Right atrium auricular region (tissue), 2 donors: ENCODE results near the gene STRIT1. TPM values are rescaled to one million over a fixed set of nuclear protein-coding genes. Genes with fewer than 3 reads are reported as not detected.

Source experiments
- DNase-seq: peaks from one replicate; pipeline ENCODE4 v3.0.0-alpha.2; 2019; ENCODE audit warnings: low spot score
- H3K27ac ChIP-seq, 2 donors: fragments of 200-600 bp; sonication (generic); 1 replicate in 1 of 2; 2 replicates in 1 of 2; pipeline ENCODE4 v1.5.1; 2016 to 2019
- H3K27me3 ChIP-seq, 2 donors: fragments of 200-600 bp; sonication (generic); one replicate each; pipeline versions ENCODE4 v1.5.1 to v1.6.0; 2017 to 2019
- H3K36me3 ChIP-seq: fragments of 200-600 bp; sonication (generic); one replicate; pipeline ENCODE4 v1.5.1; 2016
- H3K4me1 ChIP-seq, 2 donors: fragments of 200-600 bp; sonication (generic); one replicate each; pipeline versions ENCODE4 v1.5.1 to v1.6.0; 2017 to 2019
- H3K4me3 ChIP-seq, 2 donors: fragments of 200-600 bp; sonication (generic); 1 replicate in 1 of 2; 2 replicates in 1 of 2; pipeline ENCODE4 v1.5.1; 2017 to 2019; ENCODE audit warnings: mild to moderate bottlenecking in 1 of 2, moderate library complexity in 1 of 2
- H3K9me3 ChIP-seq, 2 donors: fragments of 200-600 bp; sonication (generic); one replicate each; pipeline ENCODE4 v1.5.1; 2019
- total RNA-seq, 2 donors: library from RNA; depleted of rRNA; stranded (reverse); fragments of >200 nt; gene quantifications; one replicate each; pipeline ENCODE4 v1.1.0, GENCODE V29; 2016
- TF ChIP-seq, protein P1 (sequence below), 2 donors: fragments of 200-600 bp; sonication (generic); IDR thresholded peaks; one replicate each; pipeline ENCODE4 v1.5.1; 2019; ENCODE audit warnings: antibody characterized with exemption in 2 of 2

STRIT1 gene
- total RNA-seq, 2 donors from 2014 or later, result not detected

DNA sequence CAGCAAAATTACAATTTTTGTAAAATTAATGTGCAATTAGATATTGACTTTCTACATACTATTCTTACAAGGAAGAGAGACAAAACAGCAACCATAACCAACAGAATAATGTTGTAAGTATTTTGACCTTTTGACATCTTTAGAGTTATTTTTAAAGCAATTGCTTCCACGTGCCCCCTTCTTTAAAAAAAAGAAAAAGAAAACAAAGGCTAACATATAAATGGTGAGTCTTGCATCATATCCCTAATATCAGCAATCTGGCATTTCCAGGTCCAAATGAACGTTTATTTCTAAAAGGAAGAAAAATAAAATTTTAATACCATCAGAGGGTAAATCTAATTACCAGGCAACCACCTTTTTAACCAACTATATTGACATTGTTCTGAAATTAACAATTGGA is 19.3 kb upstream of the STRIT1 start:
- DNase-seq, result no peak
- H3K36me3 ChIP-seq, result no peaks in the 10 kb centered on the region
- TF ChIP-seq, protein P1, sequence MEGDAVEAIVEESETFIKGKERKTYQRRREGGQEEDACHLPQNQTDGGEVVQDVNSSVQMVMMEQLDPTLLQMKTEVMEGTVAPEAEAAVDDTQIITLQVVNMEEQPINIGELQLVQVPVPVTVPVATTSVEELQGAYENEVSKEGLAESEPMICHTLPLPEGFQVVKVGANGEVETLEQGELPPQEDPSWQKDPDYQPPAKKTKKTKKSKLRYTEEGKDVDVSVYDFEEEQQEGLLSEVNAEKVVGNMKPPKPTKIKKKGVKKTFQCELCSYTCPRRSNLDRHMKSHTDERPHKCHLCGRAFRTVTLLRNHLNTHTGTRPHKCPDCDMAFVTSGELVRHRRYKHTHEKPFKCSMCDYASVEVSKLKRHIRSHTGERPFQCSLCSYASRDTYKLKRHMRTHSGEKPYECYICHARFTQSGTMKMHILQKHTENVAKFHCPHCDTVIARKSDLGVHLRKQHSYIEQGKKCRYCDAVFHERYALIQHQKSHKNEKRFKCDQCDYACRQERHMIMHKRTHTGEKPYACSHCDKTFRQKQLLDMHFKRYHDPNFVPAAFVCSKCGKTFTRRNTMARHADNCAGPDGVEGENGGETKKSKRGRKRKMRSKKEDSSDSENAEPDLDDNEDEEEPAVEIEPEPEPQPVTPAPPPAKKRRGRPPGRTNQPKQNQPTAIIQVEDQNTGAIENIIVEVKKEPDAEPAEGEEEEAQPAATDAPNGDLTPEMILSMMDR (IDR thresholded peaks at IDR 0.05), result no peak
- H3K4me1 ChIP-seq, result peaks cover 0 to 7% of the 10 kb centered on the region in 2 donors
- H3K9me3 ChIP-seq, result no peaks in the 10 kb centered on the region
- no peaks in the 10 kb centered on the region for H3K27me3 ChIP-seq
- H3K27ac ChIP-seq, result no peak overlapping the region
- no peak overlapping the region for H3K4me3 ChIP-seq

DNA sequence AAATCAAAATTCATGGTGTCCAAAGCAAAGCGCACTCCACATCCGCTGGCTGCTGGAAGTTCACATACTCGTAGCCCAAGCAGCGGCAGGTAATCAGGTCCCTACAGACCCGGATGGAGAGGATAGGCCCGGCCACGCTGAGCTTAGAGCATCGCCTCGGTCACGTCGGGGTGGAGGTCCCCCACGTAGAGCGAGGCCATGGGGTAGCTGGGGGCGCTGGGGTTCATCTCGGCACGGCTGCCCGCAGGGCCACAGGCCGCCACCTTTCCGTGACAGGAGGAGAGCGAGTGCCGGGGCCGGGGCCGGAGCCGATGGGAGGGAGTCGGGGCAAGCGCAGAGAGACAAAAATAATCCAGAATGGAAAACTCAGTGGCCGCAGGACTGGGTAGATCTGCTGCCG is 16.1 kb upstream of the STRIT1 start:
- DNase-seq, result no peak
- H3K36me3 ChIP-seq, result no peaks in the 10 kb centered on the region
- no peaks in the 10 kb centered on the region for H3K9me3 ChIP-seq
- TF ChIP-seq, protein P1 (IDR thresholded peaks at IDR 0.05), result no peak
- H3K27ac ChIP-seq, result no peak overlapping the region
- H3K4me1 ChIP-seq, result peaks cover 0 to 7% of the 10 kb centered on the region in 2 donors
- no peaks in the 10 kb centered on the region for H3K27me3 ChIP-seq
- H3K4me3 ChIP-seq, result no peak overlapping the region

DNA sequence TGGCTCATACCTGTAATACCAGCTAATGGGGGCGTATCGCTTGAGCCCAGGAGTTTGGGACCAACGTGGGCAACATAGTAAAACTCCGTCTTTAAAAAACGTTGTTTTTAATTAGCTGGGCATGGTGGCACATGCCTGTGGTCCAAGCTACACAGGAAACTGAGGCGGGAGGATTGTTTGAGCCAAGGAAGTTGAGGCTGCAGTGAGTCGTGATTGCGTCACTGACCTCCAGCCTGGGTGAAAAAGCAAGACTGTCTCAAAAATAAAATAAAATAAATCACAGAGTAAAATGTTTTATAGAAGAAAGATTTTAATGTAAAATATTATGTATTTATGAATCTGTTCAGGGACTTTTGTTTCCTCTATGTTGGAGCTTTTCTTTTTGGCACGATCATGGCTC is 15.3 kb upstream of the STRIT1 start:
- no peak for DNase-seq
- Histone ChIP-seq H3K36me3 (no peaks in the 10 kb centered on the region), H3K27ac (no peak overlapping the region), H3K9me3 (no peaks in the 10 kb centered on the region), H3K4me1 (peaks cover 0 to 7% of the 10 kb centered on the region in 2 donors), H3K4me3 (no peak overlapping the region), H3K27me3 (no peaks in the 10 kb centered on the region)
- TF ChIP-seq, protein P1 (IDR thresholded peaks at IDR 0.05), result no peak

DNA sequence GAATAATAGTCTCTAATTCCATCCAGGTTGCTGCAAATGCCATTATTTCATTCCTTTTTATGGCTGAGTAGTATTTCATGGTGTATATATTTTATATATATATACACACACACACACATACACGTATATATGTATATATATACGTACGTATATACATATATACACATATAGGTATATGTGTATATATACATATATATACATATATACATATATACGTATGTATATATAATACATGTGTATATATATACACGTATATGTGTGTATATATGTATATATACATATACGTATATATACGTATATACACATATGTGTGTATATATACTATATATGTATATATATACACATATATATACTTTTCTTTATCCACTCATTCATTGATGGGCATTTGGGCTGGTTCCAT is 13.7 kb upstream of the STRIT1 start:
- no peaks in the 10 kb centered on the region for H3K9me3 ChIP-seq
- TF ChIP-seq, protein P1 (IDR thresholded peaks at IDR 0.05), result no peak
- H3K4me3 ChIP-seq, result no peak overlapping the region
- H3K36me3 ChIP-seq, result no peaks in the 10 kb centered on the region
- no peaks in the 10 kb centered on the region for H3K4me1 ChIP-seq
- no peak for DNase-seq
- no peaks in the 10 kb centered on the region for H3K27me3 ChIP-seq
- no peak overlapping the region for H3K27ac ChIP-seq

DNA sequence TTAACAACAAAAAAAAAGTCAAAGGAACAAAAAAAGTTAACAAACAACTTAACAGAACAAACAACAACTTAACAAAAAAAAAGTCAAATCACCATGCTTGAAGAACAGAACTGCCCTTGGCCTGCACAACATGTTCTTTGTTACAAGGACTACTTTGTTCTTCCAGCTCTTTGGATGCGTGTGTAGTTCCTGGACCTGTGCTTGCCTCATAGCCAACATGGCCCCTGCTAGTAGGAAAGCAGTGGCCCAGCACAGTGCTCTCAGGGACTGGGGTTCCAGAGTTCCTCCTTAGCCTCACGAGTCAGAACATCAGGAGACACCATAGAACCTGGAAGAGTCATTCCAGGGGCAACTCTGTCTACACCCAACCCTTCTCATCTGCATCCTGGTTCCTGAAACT is 10.9 kb upstream of the STRIT1 start:
- no peaks in the 10 kb centered on the region for H3K36me3 ChIP-seq
- TF ChIP-seq, protein P1 (IDR thresholded peaks at IDR 0.05), result no peak
- no peak for DNase-seq
- no peak overlapping the region for H3K27ac ChIP-seq
- H3K4me3 ChIP-seq, result no peak overlapping the region
- H3K9me3 ChIP-seq, result no peaks in the 10 kb centered on the region
- no peaks in the 10 kb centered on the region for H3K4me1 ChIP-seq
- no peaks in the 10 kb centered on the region for H3K27me3 ChIP-seq

DNA sequence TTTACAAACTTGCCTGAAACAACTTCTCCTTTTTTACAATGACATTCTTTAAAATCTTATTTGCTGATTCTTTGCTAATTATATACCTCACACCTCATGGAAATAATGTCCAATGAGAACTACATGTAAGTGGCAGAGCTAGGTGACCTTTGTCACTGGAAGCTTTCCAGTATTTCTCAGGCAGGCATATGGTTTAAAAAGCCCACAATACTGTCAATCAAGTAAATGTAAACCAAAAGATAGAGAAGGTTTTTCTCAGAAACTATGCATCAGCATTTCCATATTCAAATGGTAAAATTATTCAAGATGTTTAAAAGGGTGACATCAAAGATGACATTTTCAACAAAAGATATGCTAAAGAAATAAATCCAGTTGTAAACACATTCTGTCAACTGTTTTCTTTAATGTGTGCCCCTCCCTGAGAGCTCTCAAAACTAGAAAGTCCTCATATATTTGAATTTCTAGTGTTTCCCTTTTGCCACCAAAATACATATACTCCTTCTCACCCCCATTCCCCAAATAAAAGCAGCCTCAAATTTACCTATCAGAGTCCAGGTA is 10.1 kb upstream of the STRIT1 start:
- no peaks in the 10 kb centered on the region for H3K4me1 ChIP-seq
- H3K36me3 ChIP-seq, result no peaks in the 10 kb centered on the region
- DNase-seq, result no peak
- TF ChIP-seq, protein P1 (IDR thresholded peaks at IDR 0.05), result no peak
- no peak overlapping the region for H3K27ac ChIP-seq
- no peaks in the 10 kb centered on the region for H3K27me3 ChIP-seq
- H3K4me3 ChIP-seq, result no peak overlapping the region
- H3K9me3 ChIP-seq, result no peaks in the 10 kb centered on the region
